HG03095 (cell line): Measurements from ENCODE around the gene UBC.
"Not testable (repeated sequence)": the region's sequence is repeated elsewhere in the genome, so short reads cannot be mapped to it uniquely, and the experiment has no call there.

ENCODE experiments used
- ATAC-seq: cut with Tn5 transposase; IDR thresholded peaks from one replicate; pipeline ENCODE4 v1.9.1; 2021; ENCODE audit warnings: moderate library complexity; ENCODE audit not compliant: unreplicated experiment

UBC gene

DNA sequence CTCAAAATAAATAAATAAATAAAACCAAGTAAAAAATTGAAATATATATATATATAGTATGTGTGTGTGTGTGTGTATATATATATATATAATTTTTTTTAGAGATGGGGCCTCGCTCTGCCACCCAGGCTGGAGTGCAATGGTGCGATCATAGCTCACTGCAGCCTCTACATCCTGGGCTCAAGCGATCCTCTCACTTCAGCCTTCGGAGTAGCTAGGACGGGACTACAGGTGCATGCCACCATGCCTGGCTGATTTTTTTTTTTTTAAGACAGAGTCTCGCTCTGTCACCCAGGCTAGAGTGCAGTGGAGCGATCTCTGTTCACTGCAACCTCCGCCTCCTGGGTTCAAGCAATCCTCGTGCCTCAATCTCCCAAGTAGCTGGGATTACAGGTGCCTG lies 26.7 kb downstream of the UBC start:
- ATAC-seq = not testable (repeated sequence)

- ATAC-seq = peak; percentile 88
These were observed 29.6 kb downstream of the UBC start for GRCh38 chr12:124884587-124885438.

DNA sequence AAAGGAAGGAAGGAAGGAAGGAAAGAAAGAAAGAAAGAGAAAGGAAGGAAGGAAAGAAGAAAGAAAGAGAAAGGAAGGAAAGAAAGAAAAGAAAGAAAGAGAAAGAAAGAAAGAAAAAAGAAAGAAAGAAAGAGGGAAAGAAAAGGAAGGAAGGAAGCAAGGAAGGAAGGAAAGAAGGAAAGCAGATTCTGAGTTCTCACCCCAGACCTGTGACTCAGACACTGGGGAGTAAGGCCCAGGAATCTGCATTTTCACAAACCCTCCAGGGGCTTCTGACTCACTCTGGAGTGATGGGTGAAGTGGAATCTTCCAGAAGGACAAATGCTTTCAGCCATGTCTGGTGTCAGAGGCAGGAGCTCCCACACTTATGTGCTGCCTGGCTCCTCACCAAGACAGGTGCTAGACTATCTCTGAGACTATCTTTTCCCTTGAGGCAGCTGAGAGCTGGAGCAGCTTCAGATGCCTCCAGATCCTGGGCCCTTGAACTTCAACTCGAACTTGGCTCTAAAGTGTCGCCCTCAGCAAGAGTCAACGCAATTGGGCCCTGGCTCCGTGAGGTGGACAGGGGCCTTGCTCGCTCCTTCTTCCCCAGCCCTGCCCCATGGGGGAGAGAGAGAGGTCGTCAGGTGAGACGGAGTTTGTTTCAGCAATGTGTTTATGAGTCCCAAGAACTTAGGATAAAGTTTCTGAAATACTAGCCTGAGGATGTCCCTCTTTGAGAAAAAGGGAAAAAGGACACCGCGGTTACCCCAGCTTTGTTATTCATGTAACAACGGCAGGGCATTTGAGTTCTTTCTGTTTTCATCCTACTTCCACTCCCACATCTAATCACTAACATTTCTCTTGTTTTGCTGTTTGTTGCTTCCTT lies 31.0 kb downstream of the UBC start:
- ATAC-seq = no peak

DNA sequence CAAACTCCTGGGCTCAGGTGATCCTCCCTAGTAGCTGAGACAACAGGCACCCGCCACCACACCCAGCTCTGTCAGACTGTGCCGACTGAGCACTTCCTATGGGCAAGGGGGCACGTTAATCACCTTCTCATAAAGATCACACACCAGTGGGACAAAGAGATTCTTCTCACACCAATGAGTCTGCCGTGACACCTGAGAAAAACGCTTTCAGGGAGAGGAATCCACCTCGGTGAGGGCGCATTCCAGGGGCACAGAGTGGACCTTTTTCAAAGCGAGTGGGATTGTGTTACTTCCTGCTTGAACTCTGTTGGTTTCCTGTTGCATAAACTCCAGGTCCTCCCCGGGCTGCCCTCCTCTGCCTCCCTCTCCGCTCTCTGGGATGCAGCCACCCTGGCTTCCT lies 33.3 kb downstream of the UBC start:
- ATAC-seq = no peak

DNA sequence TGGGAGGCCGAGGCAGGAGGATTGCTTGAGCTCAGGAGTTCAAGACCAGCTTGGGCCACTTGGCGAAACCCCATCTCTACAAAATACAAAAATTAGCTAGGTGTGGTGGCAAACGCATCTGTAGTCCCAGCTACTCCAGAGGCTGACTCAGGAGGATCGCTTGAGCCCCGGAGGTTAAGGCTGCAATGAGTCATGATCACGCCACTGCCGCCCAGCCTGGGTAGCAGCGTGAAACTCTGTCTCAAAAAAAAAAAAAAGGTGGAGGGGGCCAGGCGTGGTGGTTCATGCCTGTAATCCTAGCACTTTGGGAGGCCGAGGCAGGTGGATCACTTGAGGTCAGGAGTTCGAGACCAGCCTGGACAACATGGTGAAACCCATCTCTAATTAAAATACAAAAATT lies 34.1 kb downstream of the UBC start:
- ATAC-seq = not testable (repeated sequence)

GRCh38 chr12:124878795-124879516 lies 35.5 kb downstream of the UBC start:
- ATAC-seq = no peak

- ATAC-seq = no peak
These were observed 37.0 kb downstream of the UBC start for GRCh38 chr12:124877423-124877822.

- no peak for ATAC-seq
These were observed 38.3 kb downstream of the UBC start for GRCh38 chr12:124876171-124876570.

DNA sequence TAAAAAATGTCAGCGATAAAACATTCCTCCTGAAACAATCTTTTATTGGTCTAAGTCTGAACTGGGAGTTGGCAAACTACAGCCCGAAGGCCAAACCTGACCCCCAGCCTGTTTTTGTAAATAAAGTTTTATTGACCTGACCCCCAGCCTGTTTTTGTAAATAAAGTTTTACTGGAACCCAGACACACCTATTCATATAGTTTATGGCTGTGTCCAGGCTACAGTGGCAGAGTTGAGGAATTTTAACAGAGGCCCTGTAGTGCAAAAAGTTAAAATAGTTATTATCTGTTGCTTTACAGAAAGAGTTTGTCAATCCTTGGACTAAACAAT lies 38.7 kb downstream of the UBC start:
- no peak for ATAC-seq

- ATAC-seq = no peak
These were observed 39.3 kb downstream of the UBC start for GRCh38 chr12:124874988-124875802.

GRCh38 chr12:124874188-124874587 lies 40.3 kb downstream of the UBC start:
- ATAC-seq = no peak

- ATAC-seq = no peak
These were observed 42.3 kb downstream of the UBC start for GRCh38 chr12:124872068-124872719.

GRCh38 chr12:124871297-124871696 lies 43.2 kb downstream of the UBC start:
- ATAC-seq = no peak

- no peak for ATAC-seq
These were observed 43.9 kb downstream of the UBC start for GRCh38 chr12:124870515-124870914.

DNA sequence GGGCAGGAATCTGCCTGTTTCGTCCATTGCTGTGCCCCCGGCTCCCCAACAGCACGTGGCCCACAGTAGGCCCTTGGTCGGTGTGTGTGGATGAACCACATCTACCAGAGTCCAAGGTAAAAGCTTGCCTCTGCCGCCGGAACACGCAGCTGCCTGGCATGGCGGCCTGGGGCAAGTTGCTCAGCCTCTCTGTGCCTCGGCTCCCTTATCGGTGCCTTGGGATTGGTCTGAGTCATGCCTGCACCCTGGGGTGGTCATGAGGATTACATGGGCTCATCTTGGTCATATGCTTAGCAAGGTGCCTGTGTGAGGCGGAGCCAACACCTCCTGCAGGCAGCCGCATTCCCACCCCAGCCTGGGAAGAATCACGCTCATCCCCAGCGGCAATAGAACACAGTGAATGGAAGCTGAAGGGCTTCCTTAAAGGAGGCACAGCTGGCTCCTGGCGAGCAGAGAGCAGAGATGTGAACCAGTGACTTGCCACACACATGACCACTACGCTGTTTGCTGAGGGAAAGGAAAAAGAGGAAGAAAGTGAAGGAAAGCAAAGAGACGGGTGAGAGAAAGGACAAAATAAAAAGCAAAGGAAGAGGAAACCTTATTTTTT lies 45.3 kb downstream of the UBC start:
- ATAC-seq = no peak

- ATAC-seq = no peak
These were observed 46.0 kb downstream of the UBC start for GRCh38 chr12:124868252-124869058.

- ATAC-seq = no peak
These were observed 47.0 kb downstream of the UBC start for GRCh38 chr12:124867401-124867930.

GRCh38 chr12:124866883-124867400 lies 47.5 kb downstream of the UBC start:
- ATAC-seq = no peak
